Uterus (tissue), 4 donors: ENCODE results near the gene AP3B1. TPM values are rescaled to one million over a fixed set of nuclear protein-coding genes. Genes with fewer than 3 reads are reported as not detected.

Source experiments
- DNase-seq, 2 donors: peaks; one replicate each; pipeline ENCODE4 v3.0.0-alpha.2; 2019 to 2020
- H3K27ac ChIP-seq, 2 donors: fragments of 200-600 bp; sonication (generic); 1 replicate in 1 of 2; 2 replicates in 1 of 2; pipeline ENCODE4 v1.5.1; 2016 to 2018
- H3K27me3 ChIP-seq, 2 donors: fragments of 200-600 bp; sonication (generic); one replicate each; pipeline ENCODE4 v1.5.1; 2018 to 2019; ENCODE audit warnings: control low read depth in 1 of 2
- H3K36me3 ChIP-seq, 2 donors: fragments of 200-600 bp; sonication (generic); one replicate each; pipeline ENCODE4 v1.5.1; 2019; ENCODE audit warnings: control low read depth in 1 of 2
- H3K4me1 ChIP-seq, 2 donors: fragments of 200-600 bp; sonication (generic); one replicate each; pipeline ENCODE4 v1.5.1; 2018 to 2019; ENCODE audit warnings: control low read depth in 1 of 2
- H3K4me3 ChIP-seq, 2 donors: fragments of 200-600 bp; sonication (generic); 1 replicate in 1 of 2; 2 replicates in 1 of 2; pipeline ENCODE4 v1.5.1; 2018 to 2019; ENCODE audit warnings: mild to moderate bottlenecking in 1 of 2
- H3K9me3 ChIP-seq, 2 donors: fragments of 200-600 bp; sonication (generic); one replicate each; pipeline ENCODE4 v1.5.1; 2019; ENCODE audit warnings: control low read depth in 1 of 2
- CTCF ChIP-seq, 4 experiments: fragments of 200-600 bp in 2 of 4; fragments of 450-650 bp in 2 of 4; sonication (generic) in 2 of 4; IDR thresholded peaks; one replicate each; pipeline ENCODE4 v1.5.1; 2016 to 2019; ENCODE audit warnings: antibody characterized with exemption in 4 of 4, mild to moderate bottlenecking in 2 of 4, moderate library complexity in 1 of 4
- POLR2A ChIP-seq, 2 donors: fragments of 450-650 bp; IDR thresholded peaks; one replicate each; pipeline ENCODE4 v1.6.1; 2016; ENCODE audit warnings: antibody characterized with exemption in 2 of 2, mild to moderate bottlenecking in 1 of 2, moderate library complexity in 1 of 2
- intact Hi-C: fragments of 100-400 bp; cut with DNase I; formaldehyde crosslinking; loops from one replicate; pipeline ENCODE4 v1.15.1; 2023; ENCODE audit warnings: low total_unique reads
- total RNA-seq, 4 donors: library from RNA; depleted of rRNA in 3 of 4; stranded (reverse); fragments of >200 nt in 3 of 4; gene quantifications; one replicate each; pipeline versions ENCODE4 v1.1.0 to v1.2.4, GENCODE V29; 2014 to 2023
- donor health status: DM: yes; HTN: yes; CAD: no.

AP3B1 gene
- total RNA-seq, 4 donors from 2014 or later: 15.9 to 67.1 (median 33.4) TPM

- Histone ChIP-seq H3K36me3 (no peaks in the 10 kb centered on the region), H3K4me1 (no peaks in the 10 kb centered on the region), H3K27ac (no peak overlapping the region), H3K9me3 (no peaks in the 10 kb centered on the region), H3K27me3 (no peaks in the 10 kb centered on the region), H3K4me3 (no peak overlapping the region)
- intact Hi-C loops: no loop called here
- TF ChIP-seq CTCF (IDR thresholded peaks at IDR 0.05) (no peak), POLR2A (IDR thresholded peaks at IDR 0.05) (no peak)
- no peak for DNase-seq
Observed at GRCh38 chr5:78151594-78152271, 142.8 kb downstream of the AP3B1 start.

GRCh38 chr5:78137290-78137689, 157.2 kb downstream of the AP3B1 start:
- no peak for TF ChIP-seq CTCF (IDR thresholded peaks at IDR 0.05)
- H3K4me3 ChIP-seq: no peak overlapping the region
- no peak for DNase-seq
- no peaks in the 10 kb centered on the region for H3K4me1 ChIP-seq
- no peaks in the 10 kb centered on the region for H3K27me3 ChIP-seq
- H3K36me3 ChIP-seq: no peaks in the 10 kb centered on the region
- intact Hi-C loops: no loop called here
- no peak overlapping the region for H3K27ac ChIP-seq
- no peaks in the 10 kb centered on the region for H3K9me3 ChIP-seq

GRCh38 chr5:78133423-78133822, 161.1 kb downstream of the AP3B1 start:
- H3K27ac ChIP-seq: no peak overlapping the region
- no peaks in the 10 kb centered on the region for H3K9me3 ChIP-seq
- no peak for DNase-seq
- no peaks in the 10 kb centered on the region for H3K4me1 ChIP-seq
- H3K27me3 ChIP-seq: no peaks in the 10 kb centered on the region
- H3K36me3 ChIP-seq: no peaks in the 10 kb centered on the region
- intact Hi-C loops: no loop called here
- TF ChIP-seq CTCF (IDR thresholded peaks at IDR 0.05) (no peak), POLR2A (IDR thresholded peaks at IDR 0.05) (no peak)
- H3K4me3 ChIP-seq: no peak overlapping the region

- H3K27me3 ChIP-seq: no peaks in the 10 kb centered on the region
- H3K27ac ChIP-seq: no peak overlapping the region
- H3K4me1 ChIP-seq: no peaks in the 10 kb centered on the region
- no peak overlapping the region for H3K4me3 ChIP-seq
- no peaks in the 10 kb centered on the region for H3K36me3 ChIP-seq
- DNase-seq: no peak
- TF ChIP-seq CTCF (IDR thresholded peaks at IDR 0.05) (no peak), POLR2A (IDR thresholded peaks at IDR 0.05) (no peak)
- no peaks in the 10 kb centered on the region for H3K9me3 ChIP-seq
- intact Hi-C loops: no loop called here
Observed at GRCh38 chr5:78132507-78132906, 162.0 kb downstream of the AP3B1 start.

- H3K9me3 ChIP-seq: no peaks in the 10 kb centered on the region
Observed at GRCh38 chr5:78129597-78129996, 164.9 kb downstream of the AP3B1 start.

More at GRCh38 chr5:78129597-78129996, 164.9 kb downstream of the AP3B1 start:
- intact Hi-C loops: no loop called here
- H3K27me3 ChIP-seq: no peaks in the 10 kb centered on the region
- H3K36me3 ChIP-seq: no peaks in the 10 kb centered on the region
- TF ChIP-seq POLR2A (IDR thresholded peaks at IDR 0.05) (no peak), CTCF (IDR thresholded peaks at IDR 0.05) (no peak)
- H3K4me1 ChIP-seq: no peaks in the 10 kb centered on the region
- H3K4me3 ChIP-seq: no peak overlapping the region
- H3K27ac ChIP-seq: no peak overlapping the region
- DNase-seq: no peak
